NCI-H2171 (cell line): ENCODE data around the gene TMC6.
A peak's percentile ranks its signal among the peaks of the same experiment; 100 is the strongest.

ENCODE experiments used
- DNase-seq: peaks from one replicate; lab custom pipeline; 2025; lab: John Stamatoyannopoulos, UW

Gene TMC6

GRCh38 chr17:78110363-78111015, 18.1 kb downstream of the TMC6 start:
- DNase-seq: no peak

DNA sequence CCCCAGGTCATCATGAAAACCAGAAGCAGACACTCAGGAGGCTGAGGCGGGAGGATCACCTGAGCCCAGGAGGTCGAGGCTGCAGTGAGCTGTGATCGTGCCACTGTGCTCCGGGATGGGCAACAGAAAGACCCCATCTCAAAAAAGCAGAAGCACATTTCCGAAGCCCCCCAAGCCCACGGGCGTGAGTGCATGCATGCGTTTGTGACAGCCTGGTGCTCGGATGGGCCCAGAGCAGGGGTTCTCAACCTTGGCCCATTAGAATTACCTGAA, 19.1 kb downstream of the TMC6 start:
- no peak for DNase-seq

- DNase-seq: no peak
These were observed 19.6 kb downstream of the TMC6 start for GRCh38 chr17:78108726-78109488.

DNA sequence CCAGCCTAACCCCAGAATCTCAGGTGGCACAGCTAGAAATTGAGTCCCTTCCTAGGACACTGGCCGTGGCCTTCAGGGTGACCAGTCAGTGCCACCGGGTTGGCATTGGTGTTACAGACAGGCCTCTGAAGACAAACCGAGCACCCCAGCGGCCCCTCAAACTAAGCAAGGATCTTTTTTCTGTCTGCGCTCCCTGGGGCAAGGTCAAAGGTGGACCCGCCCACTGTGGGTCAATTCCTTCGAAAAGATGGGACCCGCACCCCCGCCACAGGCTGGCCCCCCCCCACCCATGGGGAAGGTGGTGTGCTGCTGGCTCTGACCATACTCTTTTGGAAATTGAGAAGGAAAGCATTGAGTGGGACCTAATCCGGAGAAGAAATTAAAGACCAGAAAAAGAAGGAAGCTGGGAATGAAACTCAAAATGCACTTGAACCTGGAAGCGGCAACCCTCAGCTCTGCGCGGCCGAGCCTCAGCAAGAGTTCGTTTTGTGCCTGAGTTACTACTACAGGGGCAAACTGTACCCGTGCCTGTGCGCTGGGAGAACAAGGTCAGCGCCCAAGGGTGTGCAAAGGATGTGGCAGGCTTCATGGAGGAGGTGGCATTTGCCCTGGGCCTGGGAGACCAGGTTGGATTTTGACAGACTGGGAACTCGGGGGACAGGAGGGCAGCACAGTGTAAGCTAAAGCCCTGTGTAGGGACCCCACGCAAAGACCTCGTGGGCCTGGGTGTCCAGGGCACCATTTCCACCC, 20.4 kb downstream of the TMC6 start:
- no peak for DNase-seq

- DNase-seq: no peak
These were observed 21.1 kb downstream of the TMC6 start for GRCh38 chr17:78107457-78107856.

- DNase-seq: no peak
These were observed 22.3 kb downstream of the TMC6 start for GRCh38 chr17:78106211-78106610.

- no peak for DNase-seq
These were observed 23.0 kb downstream of the TMC6 start for GRCh38 chr17:78105551-78105950.

GRCh38 chr17:78105101-78105500, 23.5 kb downstream of the TMC6 start:
- DNase-seq: no peak

GRCh38 chr17:78104540-78104941, 24.0 kb downstream of the TMC6 start:
- no peak for DNase-seq

- no peak for DNase-seq
These were observed 25.2 kb downstream of the TMC6 start for GRCh38 chr17:78103311-78103710.

- DNase-seq: no peak
These were observed 27.0 kb downstream of the TMC6 start for GRCh38 chr17:78101542-78101941.

- no peak for DNase-seq
These were observed 27.4 kb downstream of the TMC6 start for GRCh38 chr17:78101112-78101511.

- DNase-seq: no peak
These were observed 32.5 kb downstream of the TMC6 start for GRCh38 chr17:78096093-78096492.

- no peak for DNase-seq
These were observed 33.5 kb downstream of the TMC6 start for GRCh38 chr17:78095035-78095434.

GRCh38 chr17:78092794-78093324, 35.7 kb downstream of the TMC6 start:
- DNase-seq: no peak

DNA sequence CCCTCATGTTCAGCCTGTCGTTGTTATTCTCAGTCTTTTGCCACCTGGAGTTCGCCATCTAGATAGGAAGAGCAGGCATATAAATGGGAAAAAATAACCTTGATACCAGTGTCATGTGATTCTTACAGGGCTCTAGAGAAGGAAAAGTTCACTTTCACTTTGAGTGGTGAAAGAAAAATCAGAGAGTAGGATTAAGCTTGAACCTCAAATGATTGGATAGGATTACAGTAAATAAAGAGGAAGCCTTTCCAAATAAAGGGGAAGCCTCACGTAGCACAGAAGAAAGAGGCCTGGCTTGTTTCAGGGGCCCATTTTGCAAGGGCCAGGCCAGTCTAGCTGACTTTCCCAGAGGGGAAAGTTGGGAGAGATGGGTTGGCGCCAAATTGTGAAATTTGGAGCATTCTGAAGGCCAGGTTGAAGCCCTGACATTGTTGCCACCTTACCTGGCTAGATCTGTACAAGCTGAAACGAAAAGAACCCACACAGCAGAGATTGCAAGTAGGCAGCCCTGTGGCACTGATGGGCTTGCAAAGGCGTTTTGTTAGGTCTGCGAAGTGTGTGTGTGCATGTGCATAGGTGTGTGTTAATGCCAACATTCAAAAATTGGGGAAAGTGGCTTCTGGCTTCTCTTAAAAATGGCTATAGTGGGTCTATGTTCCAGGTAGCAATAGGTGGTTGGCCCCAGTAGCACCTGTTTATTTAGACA, 38.8 kb downstream of the TMC6 start:
- no peak for DNase-seq

DNA sequence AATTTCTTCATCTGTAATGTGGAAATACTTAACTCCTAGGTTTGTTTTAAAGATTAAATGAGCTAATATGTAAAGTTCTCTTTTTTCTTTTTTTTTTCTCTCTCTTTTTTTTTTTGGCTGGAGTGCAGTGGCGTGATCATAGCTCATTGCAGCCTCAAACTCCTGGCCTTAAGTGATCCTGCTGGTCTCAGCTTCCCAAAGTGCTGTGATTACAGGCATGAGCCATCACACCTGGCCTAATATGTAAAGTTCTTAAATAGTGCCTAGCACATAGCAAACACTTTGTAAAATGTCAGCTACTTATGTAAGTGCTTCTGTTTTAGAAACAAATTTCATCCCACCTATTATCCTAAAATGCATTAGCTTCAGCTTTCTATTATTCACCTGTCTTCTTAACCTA, 40.0 kb downstream of the TMC6 start:
- no peak for DNase-seq

GRCh38 chr17:78086740-78087139, 41.8 kb downstream of the TMC6 start:
- no peak for DNase-seq

GRCh38 chr17:78082988-78083387, 45.6 kb downstream of the TMC6 start:
- DNase-seq: peak; percentile 79

DNA sequence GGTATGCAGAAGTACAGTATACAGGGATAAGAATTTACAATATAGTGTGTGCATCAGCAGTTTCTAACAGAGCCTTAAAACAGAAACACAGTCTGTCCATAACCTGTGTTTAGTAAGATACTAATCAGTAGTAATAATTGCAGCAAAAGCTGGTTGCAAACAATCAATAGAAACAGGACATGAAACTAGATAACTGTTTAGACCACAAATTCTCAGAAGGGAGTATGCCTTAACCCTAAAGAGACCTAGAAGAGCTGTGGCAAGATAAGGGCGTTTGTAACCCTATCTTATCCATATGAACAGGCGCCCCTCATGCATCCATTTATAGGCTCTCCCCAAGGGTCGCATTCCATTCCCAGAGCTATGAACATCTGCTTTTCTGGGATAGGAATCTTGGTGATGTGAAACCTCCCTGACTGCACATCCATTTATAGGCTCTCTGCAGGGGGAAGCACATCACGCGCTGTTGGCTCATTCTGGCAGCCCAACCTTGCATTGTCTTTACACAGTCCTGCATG, 46.1 kb downstream of the TMC6 start:
- DNase-seq: peak; percentile 53

DNA sequence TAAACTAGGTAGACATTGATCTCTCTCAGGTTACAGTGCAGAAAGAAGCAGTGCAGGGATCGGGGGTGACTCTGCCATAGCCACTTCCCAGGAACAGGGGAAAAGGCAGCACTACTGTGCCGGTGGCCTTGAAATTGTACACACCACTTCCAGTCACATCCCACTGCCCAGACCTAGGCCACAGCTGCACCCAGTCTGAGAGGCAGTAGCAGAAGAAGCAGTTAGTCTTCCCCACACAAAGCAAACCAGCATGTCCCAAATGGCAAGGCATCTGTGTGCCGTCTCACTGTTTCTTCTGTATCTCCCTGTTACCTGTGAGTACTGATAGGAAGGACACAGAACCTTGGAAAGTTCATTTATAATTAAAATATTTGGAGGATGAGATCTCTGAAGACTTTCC, 47.0 kb downstream of the TMC6 start:
- DNase-seq: no peak

DNA sequence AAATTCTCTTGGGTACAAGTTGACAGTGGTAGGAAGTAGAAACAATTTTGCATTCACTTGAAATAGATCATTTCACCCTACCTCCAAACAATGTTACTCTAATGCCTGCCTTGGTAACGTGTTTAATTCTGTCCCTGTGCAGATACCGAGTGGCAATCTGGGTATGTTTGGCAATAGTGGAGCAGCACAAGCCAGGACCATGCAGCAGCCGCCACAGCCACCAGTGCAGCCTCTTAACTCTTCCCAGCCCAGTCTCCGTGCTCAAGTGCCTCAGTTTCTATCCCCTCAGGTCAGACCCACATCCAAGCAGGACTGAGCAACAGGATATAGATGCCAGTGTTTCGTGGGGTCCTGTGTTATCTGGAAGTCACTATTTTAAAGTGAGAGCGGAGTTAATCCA, 49.3 kb downstream of the TMC6 start:
- DNase-seq: no peak
